Measurements from ENCODE around the gene SHISA8.

SHISA8 gene

GRCh38 chr22:41920271-41920976 is 5.5 kb upstream of the SHISA8 start:
- H3K9ac ChIP-seq (ENCODE audit: low read length) = peak overlapping the region; percentile 60
- no peak overlapping the region for H2AFZ ChIP-seq (ENCODE audit: low read depth, low read length, severe bottlenecking)
- peaks cover 59% of the 10 kb centered on the region for H3F3A ChIP-seq (ENCODE audit: insufficient read depth)
- no peaks in the 10 kb centered on the region for H3K9me2 ChIP-seq (replicated peaks; ENCODE audit: insufficient read depth, low read length)
- H3K9me3 ChIP-seq (ENCODE audit: insufficient read depth, low read length) = no peaks in the 10 kb centered on the region
- H3K27ac ChIP-seq (ENCODE audit: low read depth, low read length) = peak overlapping the region; percentile 94
- no peaks in the 10 kb centered on the region; the same call in 1 of the 2 replicates for H3K36me3 ChIP-seq (ENCODE audit: low read length)
- no peaks in the 10 kb centered on the region for H4K20me1 ChIP-seq (ENCODE audit: low read depth, low read length)
- TF ChIP-seq EZH2phosphoT487 (conservative IDR thresholded peaks at IDR 0.05; ENCODE audit: low read length) = no peak
- TF ChIP-seq, protein P1, sequence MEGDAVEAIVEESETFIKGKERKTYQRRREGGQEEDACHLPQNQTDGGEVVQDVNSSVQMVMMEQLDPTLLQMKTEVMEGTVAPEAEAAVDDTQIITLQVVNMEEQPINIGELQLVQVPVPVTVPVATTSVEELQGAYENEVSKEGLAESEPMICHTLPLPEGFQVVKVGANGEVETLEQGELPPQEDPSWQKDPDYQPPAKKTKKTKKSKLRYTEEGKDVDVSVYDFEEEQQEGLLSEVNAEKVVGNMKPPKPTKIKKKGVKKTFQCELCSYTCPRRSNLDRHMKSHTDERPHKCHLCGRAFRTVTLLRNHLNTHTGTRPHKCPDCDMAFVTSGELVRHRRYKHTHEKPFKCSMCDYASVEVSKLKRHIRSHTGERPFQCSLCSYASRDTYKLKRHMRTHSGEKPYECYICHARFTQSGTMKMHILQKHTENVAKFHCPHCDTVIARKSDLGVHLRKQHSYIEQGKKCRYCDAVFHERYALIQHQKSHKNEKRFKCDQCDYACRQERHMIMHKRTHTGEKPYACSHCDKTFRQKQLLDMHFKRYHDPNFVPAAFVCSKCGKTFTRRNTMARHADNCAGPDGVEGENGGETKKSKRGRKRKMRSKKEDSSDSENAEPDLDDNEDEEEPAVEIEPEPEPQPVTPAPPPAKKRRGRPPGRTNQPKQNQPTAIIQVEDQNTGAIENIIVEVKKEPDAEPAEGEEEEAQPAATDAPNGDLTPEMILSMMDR (IDR thresholded peaks at IDR 0.05; ENCODE audit: insufficient read depth, low read length, poor library complexity, severe bottlenecking) = no peak
- peaks cover 20% of the 10 kb centered on the region for H3K79me2 ChIP-seq (ENCODE audit: insufficient read depth, low read length)
- H3K27me3 ChIP-seq (ENCODE audit: low read length) = no peaks in the 10 kb centered on the region
- peak overlapping the region; percentile 78 for H3K4me2 ChIP-seq (ENCODE audit: low read depth, low read length, poor library complexity, severe bottlenecking)
- H3K4me3 ChIP-seq (ENCODE audit: insufficient read depth, low read length, poor library complexity, severe bottlenecking) = no peak overlapping the region

DNA sequence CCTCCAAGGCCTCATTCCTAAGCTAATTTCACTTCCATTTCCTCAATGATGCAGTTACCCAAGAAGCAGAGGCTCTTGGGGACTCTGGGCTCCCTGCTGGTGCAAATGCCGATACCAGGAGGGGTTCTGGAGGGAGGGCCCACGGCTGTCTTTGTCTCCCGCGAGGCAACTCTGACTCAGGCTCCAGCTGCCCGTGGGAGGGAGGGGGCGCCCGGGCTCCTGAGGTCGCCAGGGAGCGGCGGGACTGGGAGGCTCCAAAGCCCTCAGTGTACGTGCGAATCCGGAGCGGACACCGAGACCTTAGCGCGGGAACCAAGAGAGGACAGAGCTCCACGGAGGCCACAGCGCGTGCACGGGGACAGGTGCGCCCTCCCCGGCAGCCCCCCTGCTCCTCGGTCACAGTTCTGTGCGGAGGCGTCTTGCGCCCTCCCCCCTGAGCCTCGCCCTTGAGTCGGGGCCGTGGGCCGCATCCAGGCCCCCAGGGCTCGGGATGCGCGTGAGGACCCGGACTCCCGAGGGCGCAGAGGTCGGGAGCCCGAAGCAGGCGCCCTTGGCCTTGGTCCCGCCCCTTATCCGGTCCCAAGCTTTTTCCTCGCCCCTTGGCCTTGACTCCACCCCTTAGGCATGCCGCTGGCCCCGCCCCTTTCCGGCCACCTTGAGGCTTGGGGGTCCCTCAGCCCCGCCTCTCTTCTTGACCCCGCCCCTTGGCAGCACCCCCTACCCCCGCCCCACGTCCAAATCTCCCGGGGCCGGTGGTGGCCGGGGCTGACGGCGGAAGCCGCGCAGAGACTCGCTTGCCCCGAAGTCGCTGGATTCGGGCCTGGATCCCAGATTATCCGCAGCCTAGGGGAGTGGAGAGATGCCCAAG is 4.7 kb upstream of the SHISA8 start:
- no peaks in the 10 kb centered on the region for H3K27me3 ChIP-seq (ENCODE audit: low read length)
- no peaks in the 10 kb centered on the region for H3K9me3 ChIP-seq (ENCODE audit: insufficient read depth, low read length)
- no peaks in the 10 kb centered on the region; the same call in 1 of the 2 replicates for H3K36me3 ChIP-seq (ENCODE audit: low read length)
- peaks cover 52% of the 10 kb centered on the region for H3F3A ChIP-seq (ENCODE audit: insufficient read depth)
- peaks cover 13% of the 10 kb centered on the region; the same call in 1 of the 2 replicates for H3K79me2 ChIP-seq (ENCODE audit: insufficient read depth, low read length)
- TF ChIP-seq EZH2phosphoT487 (conservative IDR thresholded peaks at IDR 0.05; ENCODE audit: low read length) = no peak
- TF ChIP-seq, protein P1 (IDR thresholded peaks at IDR 0.05; ENCODE audit: insufficient read depth, low read length, poor library complexity, severe bottlenecking) = no peak
- no peaks in the 10 kb centered on the region for H3K9me2 ChIP-seq (replicated peaks; ENCODE audit: insufficient read depth, low read length)
- peak overlapping the region; percentile 94 for H3K27ac ChIP-seq (ENCODE audit: low read depth, low read length)
- H3K4me2 ChIP-seq (ENCODE audit: low read depth, low read length, poor library complexity, severe bottlenecking) = peak overlapping the region; percentile 78
- H2AFZ ChIP-seq (ENCODE audit: low read depth, low read length, severe bottlenecking) = no peak overlapping the region
- peak overlapping the region; percentile 60 for H3K9ac ChIP-seq (ENCODE audit: low read length)
- H4K20me1 ChIP-seq (ENCODE audit: low read depth, low read length) = no peaks in the 10 kb centered on the region
- peak overlapping the region; percentile 37 for H3K4me3 ChIP-seq (ENCODE audit: insufficient read depth, low read length, poor library complexity, severe bottlenecking)

GRCh38 chr22:41917903-41918791 is 3.3 kb upstream of the SHISA8 start:
- Histone ChIP-seq H3F3A (ENCODE audit: insufficient read depth) (peaks cover 43% of the 10 kb centered on the region), H3K27me3 (ENCODE audit: low read length) (no peaks in the 10 kb centered on the region), H3K9ac (ENCODE audit: low read length) (no peak overlapping the region), H3K79me2 (ENCODE audit: insufficient read depth, low read length) (peaks cover 4% of the 10 kb centered on the region; the same call in 1 of the 2 replicates), H3K9me3 (ENCODE audit: insufficient read depth, low read length) (no peaks in the 10 kb centered on the region), H3K36me3 (ENCODE audit: low read length) (no peaks in the 10 kb centered on the region), H2AFZ (ENCODE audit: low read depth, low read length, severe bottlenecking) (no peak overlapping the region), H3K4me2 (ENCODE audit: low read depth, low read length, poor library complexity, severe bottlenecking) (no peak overlapping the region), H3K4me3 (ENCODE audit: insufficient read depth, low read length, poor library complexity, severe bottlenecking) (no peak overlapping the region), H4K20me1 (ENCODE audit: low read depth, low read length) (no peaks in the 10 kb centered on the region), H3K27ac (ENCODE audit: low read depth, low read length) (no peak overlapping the region), H3K9me2 (replicated peaks; ENCODE audit: insufficient read depth, low read length) (no peaks in the 10 kb centered on the region)
- TF ChIP-seq EZH2phosphoT487 (conservative IDR thresholded peaks at IDR 0.05; ENCODE audit: low read length) = no peak
- TF ChIP-seq, protein P1 (IDR thresholded peaks at IDR 0.05; ENCODE audit: insufficient read depth, low read length, poor library complexity, severe bottlenecking) = no peak

Measured in SU-DHL-6 (cell line).